Measurements from ENCODE around the gene SAMD4B. TPM values are rescaled to one million over a fixed set of nuclear protein-coding genes. Genes with fewer than 3 reads are reported as not detected.
"Not testable (repeated sequence)": the region's sequence is repeated elsewhere in the genome, so short reads cannot be mapped to it uniquely, and the experiment has no call there.

The SAMD4B gene
- total RNA-seq, 4 donors from 2014 or later = 60.7 to 102 (median 77.1) TPM

DNA sequence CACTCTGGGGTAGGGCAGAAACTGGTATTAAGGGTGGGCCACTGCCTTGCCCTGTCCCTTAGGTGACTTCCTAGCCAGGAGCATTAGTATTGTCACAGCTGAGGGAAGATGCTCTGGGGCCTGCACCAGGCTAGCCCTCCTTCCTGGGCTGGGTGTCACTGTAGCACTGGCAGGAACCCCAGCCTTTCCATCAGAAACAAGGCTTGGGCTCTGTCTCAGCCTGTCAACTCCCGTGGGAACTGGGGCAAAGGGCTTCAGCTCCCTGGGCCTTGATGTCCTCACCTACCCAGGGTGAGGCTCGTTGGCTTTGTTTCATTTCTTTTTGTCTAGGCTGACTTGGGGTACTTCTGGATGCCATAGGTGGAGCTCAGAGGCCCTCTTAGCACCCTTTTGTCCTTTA, 30.7 kb downstream of the SAMD4B start:
- 73% methylated on average over 2 of the region's 2 CpGs; no CpG with 5 or more reads in 1 of the 2 donors for WGBS, 2 donors (ENCODE audit: low coverage in 1 of 2)
- Histone ChIP-seq H3K36me3 (peaks cover 0 to 32% (median 12%) of the 10 kb centered on the region in 4 donors), H3K4me1 (peaks cover 8 to 20% (median 13%) of the 10 kb centered on the region in 4 donors), H3K9me3 (no peaks in the 10 kb centered on the region), H3K4me3 (no peak overlapping the region), H3K27me3 (no peaks in the 10 kb centered on the region), H3K27ac (peak overlapping the region; percentile 80 to 95 (median 84))
- in situ Hi-C loops (cut with MboI; ENCODE audit: low pct_ligation_motif_present in 1 of 4, low pct_unique_long_range_greater_than_20kb in 1 of 4, low sequenced_read_pairs in 3 of 4) = no loop called here
- TF ChIP-seq POLR2AphosphoS5 (IDR thresholded peaks at IDR 0.05) (no peak), EP300 (IDR thresholded peaks at IDR 0.05; ENCODE audit: low read depth) (no peak), CTCF (IDR thresholded peaks at IDR 0.05) (no peak), POLR2A (IDR thresholded peaks at IDR 0.05) (no peak)
- no peak for DNase-seq
- intact Hi-C loops (cut with DNase I; ENCODE audit: low total_unique reads) = no loop called here

DNA sequence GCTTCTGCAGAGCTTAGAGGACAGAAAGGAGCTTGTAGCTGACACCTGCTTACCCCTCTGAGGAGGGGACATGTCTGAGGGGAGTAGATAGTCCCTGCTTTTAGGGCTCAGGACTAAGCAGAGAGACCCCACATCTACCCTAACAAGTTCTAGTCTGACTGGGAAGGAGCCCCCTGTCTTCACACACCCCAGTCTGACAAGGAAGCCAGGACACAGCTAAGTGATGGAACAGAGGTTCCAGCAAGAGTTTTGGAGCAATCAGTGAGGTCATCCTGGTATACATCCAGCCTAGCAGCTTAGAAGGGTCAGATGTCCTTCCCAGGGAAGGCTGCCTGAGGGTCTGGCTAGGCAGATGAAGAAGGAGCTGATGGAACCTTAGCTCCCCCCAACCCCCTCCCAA, 33.7 kb downstream of the SAMD4B start:
- H3K9me3 ChIP-seq = no peaks in the 10 kb centered on the region
- peaks cover 0 to 53% (median 23%) of the 10 kb centered on the region in 4 donors for H3K36me3 ChIP-seq
- DNase-seq = no peak
- in situ Hi-C loops (cut with MboI; ENCODE audit: low pct_ligation_motif_present in 1 of 4, low pct_unique_long_range_greater_than_20kb in 1 of 4, low sequenced_read_pairs in 3 of 4) (no loop called here), intact Hi-C loops (cut with DNase I; ENCODE audit: low total_unique reads) (no loop called here)
- TF ChIP-seq EP300 (IDR thresholded peaks at IDR 0.05; ENCODE audit: low read depth) (no peak), CTCF (IDR thresholded peaks at IDR 0.05) (no peak), POLR2AphosphoS5 (IDR thresholded peaks at IDR 0.05) (no peak), POLR2A (IDR thresholded peaks at IDR 0.05) (no peak)
- no peak overlapping the region for H3K27ac ChIP-seq
- H3K4me3 ChIP-seq = no peak overlapping the region
- peaks cover 8 to 20% (median 13%) of the 10 kb centered on the region in 4 donors for H3K4me1 ChIP-seq
- no peaks in the 10 kb centered on the region for H3K27me3 ChIP-seq

GRCh38 chr19:39377373-39378362, 35.4 kb downstream of the SAMD4B start:
- no peak overlapping the region for H3K27ac ChIP-seq
- H3K9me3 ChIP-seq = no peaks in the 10 kb centered on the region
- in situ Hi-C loops (cut with MboI; ENCODE audit: low pct_ligation_motif_present in 1 of 4, low pct_unique_long_range_greater_than_20kb in 1 of 4, low sequenced_read_pairs in 3 of 4) = no loop called here
- DNase-seq = no peak
- peaks cover 0 to 62% (median 26%) of the 10 kb centered on the region in 4 donors for H3K36me3 ChIP-seq
- intact Hi-C loops (cut with DNase I; ENCODE audit: low total_unique reads) = no loop called here
- H3K4me3 ChIP-seq = no peak overlapping the region
- H3K4me1 ChIP-seq = peaks cover 5 to 12% (median 10%) of the 10 kb centered on the region in 4 donors
- TF ChIP-seq POLR2AphosphoS5 (IDR thresholded peaks at IDR 0.05) = no peak
- no peak for TF ChIP-seq CTCF (IDR thresholded peaks at IDR 0.05)
- H3K27me3 ChIP-seq = no peaks in the 10 kb centered on the region
- WGBS, 2 donors (ENCODE audit: low coverage in 1 of 2) = 84% methylated on average over 18 of the region's 18 CpGs; no CpG with 5 or more reads in 1 of the 2 donors

GRCh38 chr19:39379366-39379765, 37.1 kb downstream of the SAMD4B start:
- DNase-seq; H3K27me3 ChIP-seq; in situ Hi-C loops (cut with MboI; ENCODE audit: low pct_ligation_motif_present in 1 of 4, low pct_unique_long_range_greater_than_20kb in 1 of 4, low sequenced_read_pairs in 3 of 4); intact Hi-C loops (cut with DNase I; ENCODE audit: low total_unique reads); H3K4me3 ChIP-seq; H3K9me3 ChIP-seq; H3K27ac ChIP-seq; H3K4me1 ChIP-seq: not testable (repeated sequence)
- WGBS, 2 donors (ENCODE audit: low coverage in 1 of 2) = 96% methylated on average over 4 of the region's 4 CpGs; no CpG with 5 or more reads in 1 of the 2 donors
- H3K36me3 ChIP-seq = peaks cover 0 to 69% (median 26%) of the 10 kb centered on the region in 4 donors
